Measurements from ENCODE around the gene KCNQ5.

KCNQ5 gene

DNA sequence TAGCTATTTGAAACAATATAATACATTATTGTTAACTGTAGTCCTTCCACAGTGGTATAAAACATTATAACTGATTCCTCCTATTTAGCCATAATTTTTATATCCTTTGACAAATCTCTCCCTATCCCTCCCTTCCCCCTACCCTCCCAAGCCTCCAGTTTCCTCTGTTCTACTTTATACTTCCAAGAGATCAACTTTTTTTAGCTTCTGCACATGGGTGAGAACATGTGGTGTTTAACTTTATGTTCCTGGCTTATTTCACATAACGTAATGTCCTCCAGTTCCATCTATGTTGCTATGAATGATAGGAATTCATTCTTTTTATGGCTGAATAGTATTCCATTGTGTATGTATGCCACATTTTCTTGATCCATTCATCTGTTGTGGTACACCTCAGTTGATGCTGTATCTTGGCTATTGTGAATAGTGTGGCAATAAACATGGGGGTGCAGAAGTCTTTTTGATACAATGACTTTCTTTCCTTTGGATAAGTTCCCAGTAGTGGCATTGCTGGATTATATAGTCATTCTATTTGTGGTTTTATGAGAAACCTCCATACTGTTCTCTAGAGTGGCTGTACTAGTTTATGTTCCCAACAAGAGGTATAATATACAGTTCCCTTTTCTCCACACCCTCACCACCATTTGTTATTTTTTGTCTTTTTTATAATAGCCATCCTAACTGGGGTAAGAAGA lies 205.0 kb downstream of the KCNQ5 start:
- Histone ChIP-seq H3K27ac (no peak overlapping the region), H3K27me3 (ENCODE audit: insufficient read depth, low read depth) (no peaks in the 10 kb centered on the region), H3K4me2 (no peak overlapping the region), H3K36me3 (ENCODE audit: insufficient read depth) (no peaks in the 10 kb centered on the region), H4K20me1 (ENCODE audit: insufficient read depth) (no peaks in the 10 kb centered on the region), H3K9ac (no peak overlapping the region), H3K4me1 (ENCODE audit: low read depth, poor library complexity, severe bottlenecking) (peaks cover 13% of the 10 kb centered on the region), H2AFZ (ENCODE audit: low read depth) (no peak overlapping the region), H3K4me3 (IDR thresholded peaks at IDR 0.05; ENCODE audit: insufficient read depth, low read depth, low read length) (no peak overlapping the region), H3K79me2 (ENCODE audit: insufficient read depth, low read depth) (no peaks in the 10 kb centered on the region)
- TF ChIP-seq, protein P1, sequence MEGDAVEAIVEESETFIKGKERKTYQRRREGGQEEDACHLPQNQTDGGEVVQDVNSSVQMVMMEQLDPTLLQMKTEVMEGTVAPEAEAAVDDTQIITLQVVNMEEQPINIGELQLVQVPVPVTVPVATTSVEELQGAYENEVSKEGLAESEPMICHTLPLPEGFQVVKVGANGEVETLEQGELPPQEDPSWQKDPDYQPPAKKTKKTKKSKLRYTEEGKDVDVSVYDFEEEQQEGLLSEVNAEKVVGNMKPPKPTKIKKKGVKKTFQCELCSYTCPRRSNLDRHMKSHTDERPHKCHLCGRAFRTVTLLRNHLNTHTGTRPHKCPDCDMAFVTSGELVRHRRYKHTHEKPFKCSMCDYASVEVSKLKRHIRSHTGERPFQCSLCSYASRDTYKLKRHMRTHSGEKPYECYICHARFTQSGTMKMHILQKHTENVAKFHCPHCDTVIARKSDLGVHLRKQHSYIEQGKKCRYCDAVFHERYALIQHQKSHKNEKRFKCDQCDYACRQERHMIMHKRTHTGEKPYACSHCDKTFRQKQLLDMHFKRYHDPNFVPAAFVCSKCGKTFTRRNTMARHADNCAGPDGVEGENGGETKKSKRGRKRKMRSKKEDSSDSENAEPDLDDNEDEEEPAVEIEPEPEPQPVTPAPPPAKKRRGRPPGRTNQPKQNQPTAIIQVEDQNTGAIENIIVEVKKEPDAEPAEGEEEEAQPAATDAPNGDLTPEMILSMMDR (conservative IDR thresholded peaks at IDR 0.05; ENCODE audit: low read depth, low read length), result no peak

- Histone ChIP-seq H2AFZ (ENCODE audit: low read depth) (no peak overlapping the region), H3K27me3 (ENCODE audit: insufficient read depth, low read depth) (no peaks in the 10 kb centered on the region), H3K4me2 (no peak overlapping the region), H3K36me3 (ENCODE audit: insufficient read depth) (no peaks in the 10 kb centered on the region), H3K79me2 (ENCODE audit: insufficient read depth, low read depth) (no peaks in the 10 kb centered on the region), H3K4me1 (ENCODE audit: low read depth, poor library complexity, severe bottlenecking) (peaks cover 10% of the 10 kb centered on the region), H4K20me1 (ENCODE audit: insufficient read depth) (no peaks in the 10 kb centered on the region), H3K27ac (no peak overlapping the region), H3K4me3 (IDR thresholded peaks at IDR 0.05; ENCODE audit: insufficient read depth, low read depth, low read length) (no peak overlapping the region), H3K9ac (no peak overlapping the region)
- TF ChIP-seq, protein P1 (conservative IDR thresholded peaks at IDR 0.05; ENCODE audit: low read depth, low read length), result no peak
Measured at GRCh38 chr6:72828904-72829303, 207.0 kb downstream of the KCNQ5 start.

- Histone ChIP-seq H3K4me3 (IDR thresholded peaks at IDR 0.05; ENCODE audit: insufficient read depth, low read depth, low read length) (no peak overlapping the region), H3K27me3 (ENCODE audit: insufficient read depth, low read depth) (no peaks in the 10 kb centered on the region), H4K20me1 (ENCODE audit: insufficient read depth) (no peaks in the 10 kb centered on the region), H3K9ac (no peak overlapping the region), H3K36me3 (ENCODE audit: insufficient read depth) (no peaks in the 10 kb centered on the region), H3K4me1 (ENCODE audit: low read depth, poor library complexity, severe bottlenecking) (no peaks in the 10 kb centered on the region), H3K4me2 (no peak overlapping the region), H3K79me2 (ENCODE audit: insufficient read depth, low read depth) (no peaks in the 10 kb centered on the region; the same call in 1 of the 2 replicates), H2AFZ (ENCODE audit: low read depth) (no peak overlapping the region), H3K27ac (no peak overlapping the region)
- TF ChIP-seq, protein P1 (conservative IDR thresholded peaks at IDR 0.05; ENCODE audit: low read depth, low read length), result no peak
Measured at GRCh38 chr6:72832271-72832670, 210.4 kb downstream of the KCNQ5 start.

DNA sequence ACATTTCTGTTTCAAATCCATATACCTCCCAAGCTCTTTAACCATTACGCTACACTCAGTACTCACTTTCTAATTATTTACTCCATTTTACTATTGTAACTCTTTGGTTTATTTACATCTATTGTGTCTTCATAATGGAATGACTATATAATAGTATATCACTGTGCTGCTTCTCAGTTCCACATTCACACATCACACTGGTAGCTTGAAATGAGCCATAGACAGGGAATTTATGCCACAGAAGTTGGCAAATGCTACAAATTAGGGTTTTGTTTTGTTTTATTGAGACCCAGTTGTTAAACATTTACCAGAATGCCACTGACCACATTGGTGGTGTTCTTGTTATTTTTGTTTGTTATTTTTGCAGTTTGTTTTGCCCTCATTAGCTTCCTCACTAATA lies 213.9 kb downstream of the KCNQ5 start:
- TF ChIP-seq, protein P1 (conservative IDR thresholded peaks at IDR 0.05; ENCODE audit: low read depth, low read length), result no peak
- no peak overlapping the region for H3K9ac ChIP-seq
- no peaks in the 10 kb centered on the region for H4K20me1 ChIP-seq (ENCODE audit: insufficient read depth)
- H3K79me2 ChIP-seq (ENCODE audit: insufficient read depth, low read depth), result no peaks in the 10 kb centered on the region; the same call in 1 of the 2 replicates
- H3K27me3 ChIP-seq (ENCODE audit: insufficient read depth, low read depth), result no peaks in the 10 kb centered on the region
- no peak overlapping the region for H3K4me2 ChIP-seq
- H2AFZ ChIP-seq (ENCODE audit: low read depth), result no peak overlapping the region
- H3K36me3 ChIP-seq (ENCODE audit: insufficient read depth), result no peaks in the 10 kb centered on the region
- H3K27ac ChIP-seq, result no peak overlapping the region
- H3K4me1 ChIP-seq (ENCODE audit: low read depth, poor library complexity, severe bottlenecking), result no peaks in the 10 kb centered on the region
- no peak overlapping the region for H3K4me3 ChIP-seq (IDR thresholded peaks at IDR 0.05; ENCODE audit: insufficient read depth, low read depth, low read length)
